ENCODE results near the gene CYP11A1. TPM values are rescaled to one million over a fixed set of nuclear protein-coding genes. Genes with fewer than 3 reads are reported as not detected.

CYP11A1 gene
- total RNA-seq, 1 donor from 2014 or later, result not detected

DNA sequence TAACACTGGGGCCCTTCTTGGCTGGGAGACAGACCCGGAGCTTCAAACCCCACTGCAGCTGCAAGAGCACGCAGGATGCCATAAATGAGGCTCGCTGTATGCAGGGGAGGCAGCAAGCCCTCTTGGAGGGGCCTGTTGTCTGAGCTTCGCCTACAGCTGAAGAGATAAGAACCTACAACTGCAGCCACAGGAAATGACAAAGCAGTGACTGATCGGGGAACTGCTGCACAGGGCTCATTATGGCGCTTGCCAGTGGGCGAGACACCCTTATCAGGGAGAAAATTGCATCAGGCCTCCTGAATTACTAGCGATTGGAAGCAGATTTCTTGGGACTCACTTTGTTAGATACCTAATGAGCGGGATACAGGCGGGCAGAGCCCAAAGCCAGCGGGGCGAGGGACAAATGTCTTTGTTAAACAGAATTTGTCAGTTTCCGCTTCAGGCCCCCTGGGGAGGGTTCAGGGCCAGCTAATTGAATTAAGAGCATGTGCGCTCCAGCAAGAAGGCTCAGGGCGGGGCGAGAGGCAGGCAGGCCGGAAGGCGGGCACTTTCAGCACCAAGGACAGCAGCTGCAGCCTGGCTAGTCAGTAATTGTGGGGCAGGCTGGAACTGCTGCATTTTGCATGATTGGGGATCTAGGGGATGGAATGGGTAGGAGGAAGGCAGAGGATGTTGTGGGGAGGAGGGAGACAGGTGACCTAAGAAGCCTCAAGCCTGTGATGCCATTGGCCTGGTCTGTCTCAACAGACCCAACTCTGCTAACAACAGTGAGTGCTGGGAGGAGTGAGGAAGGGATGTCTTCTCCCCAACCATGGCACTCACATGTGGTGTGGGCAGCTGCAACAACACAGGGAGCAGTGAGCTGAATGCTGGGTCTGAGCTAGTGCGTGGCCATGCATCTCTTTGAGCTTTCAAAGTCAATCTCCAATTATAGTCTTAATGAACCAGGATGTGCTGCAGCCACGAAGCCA is 76.1 kb downstream of the CYP11A1 start:
- TF ChIP-seq, protein P1, sequence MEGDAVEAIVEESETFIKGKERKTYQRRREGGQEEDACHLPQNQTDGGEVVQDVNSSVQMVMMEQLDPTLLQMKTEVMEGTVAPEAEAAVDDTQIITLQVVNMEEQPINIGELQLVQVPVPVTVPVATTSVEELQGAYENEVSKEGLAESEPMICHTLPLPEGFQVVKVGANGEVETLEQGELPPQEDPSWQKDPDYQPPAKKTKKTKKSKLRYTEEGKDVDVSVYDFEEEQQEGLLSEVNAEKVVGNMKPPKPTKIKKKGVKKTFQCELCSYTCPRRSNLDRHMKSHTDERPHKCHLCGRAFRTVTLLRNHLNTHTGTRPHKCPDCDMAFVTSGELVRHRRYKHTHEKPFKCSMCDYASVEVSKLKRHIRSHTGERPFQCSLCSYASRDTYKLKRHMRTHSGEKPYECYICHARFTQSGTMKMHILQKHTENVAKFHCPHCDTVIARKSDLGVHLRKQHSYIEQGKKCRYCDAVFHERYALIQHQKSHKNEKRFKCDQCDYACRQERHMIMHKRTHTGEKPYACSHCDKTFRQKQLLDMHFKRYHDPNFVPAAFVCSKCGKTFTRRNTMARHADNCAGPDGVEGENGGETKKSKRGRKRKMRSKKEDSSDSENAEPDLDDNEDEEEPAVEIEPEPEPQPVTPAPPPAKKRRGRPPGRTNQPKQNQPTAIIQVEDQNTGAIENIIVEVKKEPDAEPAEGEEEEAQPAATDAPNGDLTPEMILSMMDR (IDR thresholded peaks at IDR 0.05; ENCODE audit: partially characterized antibody, unreplicated experiment), result no peak
- H3K4me3 Mint-ChIP-seq (ENCODE audit: unreplicated experiment), result peak overlapping the region; percentile 82
- peaks cover 35% of the 10 kb centered on the region for H3K27me3 Mint-ChIP-seq (ENCODE audit: unreplicated experiment)

DNA sequence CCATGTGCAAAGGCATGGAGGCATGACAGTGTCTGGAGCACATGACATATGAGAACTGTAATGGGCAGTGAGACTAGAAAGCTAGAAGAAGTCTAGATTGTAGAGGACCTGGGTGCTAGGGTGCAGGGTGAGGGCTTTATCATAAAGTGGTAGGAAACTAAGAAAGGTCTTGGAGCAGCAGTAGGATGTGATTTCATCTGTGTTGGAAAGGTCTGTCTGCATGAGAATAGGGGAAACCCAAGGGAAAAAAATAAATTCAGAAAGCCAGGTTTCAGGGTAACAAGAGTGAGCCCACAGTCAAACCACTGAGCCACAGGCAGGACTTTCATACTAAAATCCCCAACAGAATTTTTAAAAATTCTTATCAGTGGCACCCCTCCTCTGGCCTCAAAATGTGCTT is 76.8 kb downstream of the CYP11A1 start:
- Mint-ChIP-seq H3K27ac (ENCODE audit: unreplicated experiment) (no peak overlapping the region), H3K27me3 (ENCODE audit: unreplicated experiment) (peaks cover 38% of the 10 kb centered on the region), H3K36me3 (ENCODE audit: unreplicated experiment) (peaks cover 5% of the 10 kb centered on the region), H3K9me3 (ENCODE audit: unreplicated experiment) (peaks cover 11% of the 10 kb centered on the region), H3K4me1 (ENCODE audit: low read depth, unreplicated experiment) (peaks cover 26% of the 10 kb centered on the region), H3K4me3 (ENCODE audit: unreplicated experiment) (peak overlapping the region; percentile 82)
- DNase-seq, result no peak
- TF ChIP-seq, protein P1 (IDR thresholded peaks at IDR 0.05; ENCODE audit: partially characterized antibody, unreplicated experiment), result no peak

More for the DNA sequence above, 76.1 kb downstream of the CYP11A1 start:
- DNase-seq, result peak; percentile 90
- peaks cover 11% of the 10 kb centered on the region for H3K9me3 Mint-ChIP-seq (ENCODE audit: unreplicated experiment)
- peaks cover 5% of the 10 kb centered on the region for H3K36me3 Mint-ChIP-seq (ENCODE audit: unreplicated experiment)
- H3K27ac Mint-ChIP-seq (ENCODE audit: unreplicated experiment), result peak overlapping the region; percentile 40
- peaks cover 24% of the 10 kb centered on the region for H3K4me1 Mint-ChIP-seq (ENCODE audit: low read depth, unreplicated experiment)

DNA sequence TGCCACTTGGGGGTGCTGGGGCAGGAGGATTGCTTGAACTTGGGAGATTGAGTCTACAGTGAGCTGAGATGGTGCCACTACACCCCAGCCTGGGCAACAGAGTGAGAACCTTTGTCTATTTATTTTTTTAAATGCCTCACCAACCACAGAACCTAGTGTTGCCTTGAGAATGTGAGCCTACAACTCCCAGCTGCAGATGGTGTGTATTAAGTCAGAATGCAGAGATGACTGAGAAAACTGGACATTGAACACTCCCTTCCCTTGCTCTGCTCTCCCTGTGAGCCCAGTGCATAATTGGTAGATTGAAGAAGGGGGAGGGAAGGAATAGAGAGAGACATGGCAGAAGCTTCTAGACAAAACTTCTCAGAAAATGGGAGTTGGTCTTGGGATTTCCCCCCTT is 77.8 kb downstream of the CYP11A1 start:
- DNase-seq, result no peak
- no peak overlapping the region for H3K27ac Mint-ChIP-seq (ENCODE audit: unreplicated experiment)
- TF ChIP-seq, protein P1 (IDR thresholded peaks at IDR 0.05; ENCODE audit: partially characterized antibody, unreplicated experiment), result no peak
- peaks cover 37% of the 10 kb centered on the region for H3K27me3 Mint-ChIP-seq (ENCODE audit: unreplicated experiment)
- peaks cover 8% of the 10 kb centered on the region for H3K9me3 Mint-ChIP-seq (ENCODE audit: unreplicated experiment)
- H3K4me1 Mint-ChIP-seq (ENCODE audit: low read depth, unreplicated experiment), result peaks cover 26% of the 10 kb centered on the region
- no peak overlapping the region for H3K4me3 Mint-ChIP-seq (ENCODE audit: unreplicated experiment)
- peaks cover under 1% of the 10 kb centered on the region for H3K36me3 Mint-ChIP-seq (ENCODE audit: unreplicated experiment)

Small RNAs within 50 kb of the gene (microRNA-seq; reads per million reads assigned to microRNA genes)
- 1.8 reads per million, percentile 9 among the genes with 10 or more reads in this experiment for gene MIR6881 (ENCODE audit: unreplicated experiment)

Other genes starting within 250 kb of the CYP11A1 start
- 21.1 TPM for gene ISLR2, start 237.1 kb downstream of the CYP11A1 start, total RNA-seq (ENCODE audit: unreplicated experiment)
- 1.2 TPM for gene ISLR, start 193.9 kb downstream of the CYP11A1 start, total RNA-seq (ENCODE audit: unreplicated experiment)
- 8.4 TPM for gene STRA6, start 164.9 kb downstream of the CYP11A1 start, total RNA-seq (ENCODE audit: unreplicated experiment)
- 0.49 TPM for gene CCDC33, start 131.3 kb downstream of the CYP11A1 start, total RNA-seq (ENCODE audit: unreplicated experiment)
- 16.2 TPM for gene SEMA7A, start 66.3 kb upstream of the CYP11A1 start, total RNA-seq (ENCODE audit: unreplicated experiment)
- 62.6 TPM for gene UBL7, start 93.5 kb upstream of the CYP11A1 start, total RNA-seq (ENCODE audit: unreplicated experiment)
- gene ARID3B, start 173.6 kb upstream of the CYP11A1 start, total RNA-seq (ENCODE audit: unreplicated experiment), result 154 TPM
- 99.7 TPM for gene CLK3, start 248.2 kb upstream of the CYP11A1 start, total RNA-seq (ENCODE audit: unreplicated experiment)